ENCODE data around the gene RAP1GAP2.

GRCh38 chr17:2935632-2936031 is 139.4 kb downstream of the RAP1GAP2 start:
- TF ChIP-seq CTCF (IDR thresholded peaks at IDR 0.05; ENCODE audit: control extremely low read depth in 1 of 3, insufficient read depth in 1 of 3, low read depth in 1 of 3, low read length in 3 of 3) (no peak), ZNF274 (IDR thresholded peaks at IDR 0.05; ENCODE audit: borderline replicate concordance, extremely low read depth, low read length) (no peak), EP300 (IDR thresholded peaks at IDR 0.05; ENCODE audit: borderline replicate concordance in 1 of 2, low read depth in 2 of 2, low read length in 2 of 2) (no peak), GTF2F1 (IDR thresholded peaks at IDR 0.05; ENCODE audit: borderline replicate concordance, low read depth, low read length) (no peak), CREB1 (IDR thresholded peaks at IDR 0.05) (no peak), HDAC6 (IDR thresholded peaks at IDR 0.05; ENCODE audit: low read depth, low read length) (no peak), TBP (IDR thresholded peaks at IDR 0.05; ENCODE audit: low read depth, low read length) (no peak), RAD21 (IDR thresholded peaks at IDR 0.05 in 1 of 2, conservative IDR thresholded peaks at IDR 0.05 in 1 of 2; ENCODE audit: low read depth in 2 of 2, low read length in 2 of 2) (no peak)
